DMS53 (cell line): Measurements from ENCODE around the gene SMIM12.

Source experiments
- DNase-seq: peaks from one replicate; lab custom pipeline; 2025; lab: John Stamatoyannopoulos, UW

SMIM12 gene, protein sequence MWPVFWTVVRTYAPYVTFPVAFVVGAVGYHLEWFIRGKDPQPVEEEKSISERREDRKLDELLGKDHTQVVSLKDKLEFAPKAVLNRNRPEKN

DNA sequence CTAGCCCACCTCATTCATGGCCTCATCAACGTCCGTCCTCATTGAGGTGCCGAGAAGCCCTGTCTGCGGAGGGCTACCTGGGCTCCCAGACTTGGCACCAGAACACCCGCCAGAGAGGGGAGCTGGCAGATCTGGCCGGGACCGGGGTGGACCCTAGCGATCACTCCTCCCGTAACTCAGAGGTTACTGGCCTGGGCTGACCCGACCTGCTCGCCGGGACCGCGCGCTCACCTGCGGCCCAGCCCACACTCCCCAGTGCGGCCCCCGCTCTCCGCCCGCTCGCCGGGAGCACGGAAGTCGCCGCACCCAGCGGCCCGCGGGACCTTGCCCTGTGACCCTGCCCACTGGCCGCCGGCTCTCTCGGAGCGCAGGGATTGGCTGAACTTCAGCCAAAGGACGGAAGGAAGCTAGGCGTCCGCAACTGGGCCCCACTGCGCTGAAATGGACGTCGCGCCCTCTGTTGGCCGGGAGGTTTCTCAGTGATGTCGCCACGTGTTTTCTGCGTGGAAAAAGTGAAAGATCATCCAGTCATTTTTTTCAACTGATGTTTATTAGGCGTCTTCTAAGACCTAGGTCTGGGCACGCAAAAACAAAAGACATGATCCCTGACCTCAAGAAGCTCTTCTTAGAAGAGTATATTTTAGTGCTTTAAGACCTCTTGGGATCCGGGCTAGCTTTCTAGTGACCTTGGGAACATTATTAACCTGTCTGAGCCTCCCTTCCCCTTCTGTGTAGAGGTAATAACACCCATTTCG is at the start of gene SMIM12:
SMIM12 (minus strand) TSS at position 304 of the 755 bp plus-strand sequence. CDS start 3,772 bp downstream, outside the sequence.
- peak; percentile 99 for DNase-seq

DNA sequence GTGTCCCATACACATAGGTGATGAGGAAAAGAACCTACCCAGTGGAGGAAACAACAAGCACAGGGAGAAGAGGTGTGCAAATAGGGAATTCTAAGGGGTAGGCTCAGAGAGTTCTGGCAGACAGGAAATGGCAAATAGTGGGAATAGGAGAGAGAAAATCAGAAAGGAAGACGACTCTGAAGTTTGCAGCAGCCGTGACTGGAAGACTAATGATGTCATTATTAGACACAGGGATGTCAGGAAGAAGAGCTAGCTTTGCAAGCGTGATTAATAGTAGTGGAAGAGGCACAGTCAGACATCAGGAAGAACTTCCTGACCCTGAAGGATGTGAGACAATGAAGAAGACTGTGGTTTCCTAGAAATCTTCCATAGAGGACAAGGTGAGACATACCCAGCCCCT is 48.8 kb upstream of the SMIM12 start:
- DNase-seq = no peak

DNA sequence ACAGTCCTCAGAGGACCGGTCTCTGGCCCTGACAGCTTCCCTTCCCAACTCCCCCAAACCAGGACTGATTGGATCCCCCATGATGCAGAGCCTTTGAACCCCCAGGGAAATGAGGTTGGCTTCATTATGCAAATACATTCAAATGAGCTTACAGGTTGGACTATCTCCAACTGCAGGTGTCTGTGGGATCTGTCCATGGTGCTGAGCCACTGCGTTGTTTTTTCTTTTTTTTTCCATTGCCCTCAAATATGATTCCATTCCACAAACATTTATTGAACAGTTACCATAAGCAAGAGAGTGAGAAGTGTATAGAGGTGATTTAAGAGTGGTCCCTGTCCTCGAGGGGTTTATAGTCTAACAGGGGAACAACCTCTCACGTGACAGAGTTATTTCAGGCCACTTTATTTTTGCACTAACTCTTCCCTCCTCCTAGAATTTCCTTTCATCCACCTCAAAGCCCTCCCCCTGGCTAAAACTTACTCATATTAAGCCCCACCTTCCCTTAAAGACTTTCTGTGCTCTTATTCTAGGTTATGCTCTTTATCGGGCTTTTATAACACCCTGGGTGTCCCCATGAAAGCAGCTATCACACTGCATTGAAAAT is 48.0 kb upstream of the SMIM12 start:
- peak; percentile 12 for DNase-seq

DNA sequence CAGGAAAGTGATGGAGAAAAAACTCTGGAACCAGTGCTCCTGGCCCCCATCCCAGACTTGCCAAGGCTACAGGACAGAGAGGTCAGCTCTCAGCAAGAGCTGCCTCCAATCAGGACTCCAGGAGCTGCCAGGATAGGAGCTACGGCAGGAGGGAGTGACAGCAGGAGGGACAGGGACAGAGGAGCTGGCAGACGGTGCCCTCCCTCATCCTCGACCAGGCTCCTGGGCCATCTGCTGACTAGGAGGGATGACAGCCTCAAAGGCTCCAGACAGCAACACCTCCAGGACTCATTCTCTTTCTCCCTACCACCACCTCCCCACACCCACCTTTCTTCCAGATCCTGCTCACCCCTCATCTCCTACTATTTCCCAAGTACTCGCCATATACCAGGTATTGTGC is 47.2 kb upstream of the SMIM12 start:
- no peak for DNase-seq

DNA sequence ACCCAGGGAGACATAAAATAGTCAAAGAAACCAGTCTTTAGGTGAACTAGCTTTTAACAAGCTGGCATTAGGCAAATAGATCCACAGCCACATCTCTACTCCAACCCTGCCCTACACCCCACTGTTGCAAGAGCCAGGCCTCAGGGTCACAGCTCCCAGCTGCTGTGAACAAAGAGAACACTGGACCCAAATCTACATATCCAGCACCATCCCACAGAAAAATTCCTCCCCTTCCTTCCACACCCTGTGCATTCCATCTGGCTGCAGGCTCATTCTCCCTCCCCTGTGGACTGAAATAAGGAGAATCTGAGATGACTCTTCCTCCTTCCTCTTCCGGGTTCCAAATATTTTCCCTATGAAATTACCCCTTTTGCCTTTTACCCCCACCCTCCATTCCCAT is 46.7 kb upstream of the SMIM12 start:
- no peak for DNase-seq

DNA sequence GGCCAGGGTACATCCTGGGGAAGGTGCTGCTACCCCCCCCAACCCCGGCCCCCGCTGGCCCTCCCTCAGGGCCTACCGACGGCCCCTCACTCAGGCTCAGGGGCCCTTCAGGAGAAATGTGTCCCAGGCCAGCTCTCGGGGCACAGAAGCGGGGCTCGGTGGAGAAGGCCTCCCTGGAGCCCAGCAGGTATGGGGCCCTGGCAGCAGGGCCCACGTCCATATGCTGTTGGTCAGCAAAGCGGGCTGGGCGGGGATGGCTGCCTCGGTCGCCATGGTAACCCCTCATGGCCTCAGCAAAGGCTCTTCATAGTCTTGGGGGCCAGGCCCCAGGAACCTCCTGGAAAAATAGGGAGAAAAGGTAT is 45.5 kb upstream of the SMIM12 start:
- no peak for DNase-seq

DNA sequence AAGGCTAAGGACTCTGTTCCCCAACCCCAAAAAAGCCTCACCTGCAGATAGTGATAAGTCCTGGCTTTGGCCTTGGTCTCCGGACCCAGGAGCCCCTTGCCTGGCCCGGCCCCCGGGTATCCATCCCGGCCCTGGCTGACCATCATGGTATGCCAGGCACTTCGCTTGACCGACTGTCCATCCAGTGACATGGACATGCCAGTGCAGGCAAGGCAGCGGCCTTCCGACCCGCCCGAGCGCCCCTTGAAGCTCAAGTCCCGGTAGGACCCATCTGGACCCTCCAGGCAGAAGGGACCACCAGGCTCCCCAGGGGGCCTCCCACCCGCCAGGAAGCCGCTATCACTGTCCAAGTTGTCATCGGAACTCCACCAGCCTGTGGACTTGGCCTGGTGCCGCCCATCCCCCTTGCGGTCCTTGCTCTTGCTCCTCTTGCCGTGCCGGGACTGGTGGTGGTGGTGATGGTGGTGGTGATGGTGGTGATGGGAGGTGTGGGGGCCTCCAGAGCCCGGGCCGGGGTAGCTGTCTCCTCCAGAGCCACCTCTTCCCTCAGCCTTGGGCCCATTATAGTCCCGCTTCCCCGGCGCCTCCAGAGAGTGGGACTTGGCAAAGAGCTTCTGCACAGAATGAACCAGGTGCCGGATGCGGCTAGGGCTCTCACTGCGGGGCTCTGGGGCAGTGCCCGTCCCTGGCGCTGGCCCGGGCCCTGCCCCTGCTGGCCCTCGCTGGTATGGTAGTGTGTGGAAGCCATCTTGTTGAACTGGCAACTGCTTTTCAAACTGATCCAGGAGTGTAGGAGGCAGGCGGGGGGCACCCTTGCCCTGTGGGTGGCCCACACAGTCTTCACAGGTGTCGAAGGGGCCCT is 44.9 kb upstream of the SMIM12 start:
- DNase-seq = no peak

DNA sequence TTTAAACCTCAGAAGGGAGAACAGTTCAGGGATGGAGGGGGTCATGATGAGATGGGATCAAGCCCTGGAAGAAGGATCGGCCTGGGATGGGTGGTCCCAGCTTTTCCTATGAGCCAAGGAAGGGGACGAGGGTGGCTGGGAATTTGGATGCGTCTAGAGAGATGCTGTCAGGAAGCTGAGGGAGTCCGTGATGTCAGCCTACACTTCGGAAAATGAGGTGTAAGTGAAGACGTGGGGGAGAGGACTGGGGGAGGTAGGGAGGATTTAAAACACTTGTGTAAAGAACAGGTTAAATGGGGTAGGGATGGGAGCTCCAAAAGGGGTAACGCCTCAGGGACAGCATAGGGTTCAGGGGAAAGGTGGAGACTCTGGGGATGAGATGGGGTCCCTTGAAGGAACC is 42.4 kb upstream of the SMIM12 start:
- no peak for DNase-seq

DNA sequence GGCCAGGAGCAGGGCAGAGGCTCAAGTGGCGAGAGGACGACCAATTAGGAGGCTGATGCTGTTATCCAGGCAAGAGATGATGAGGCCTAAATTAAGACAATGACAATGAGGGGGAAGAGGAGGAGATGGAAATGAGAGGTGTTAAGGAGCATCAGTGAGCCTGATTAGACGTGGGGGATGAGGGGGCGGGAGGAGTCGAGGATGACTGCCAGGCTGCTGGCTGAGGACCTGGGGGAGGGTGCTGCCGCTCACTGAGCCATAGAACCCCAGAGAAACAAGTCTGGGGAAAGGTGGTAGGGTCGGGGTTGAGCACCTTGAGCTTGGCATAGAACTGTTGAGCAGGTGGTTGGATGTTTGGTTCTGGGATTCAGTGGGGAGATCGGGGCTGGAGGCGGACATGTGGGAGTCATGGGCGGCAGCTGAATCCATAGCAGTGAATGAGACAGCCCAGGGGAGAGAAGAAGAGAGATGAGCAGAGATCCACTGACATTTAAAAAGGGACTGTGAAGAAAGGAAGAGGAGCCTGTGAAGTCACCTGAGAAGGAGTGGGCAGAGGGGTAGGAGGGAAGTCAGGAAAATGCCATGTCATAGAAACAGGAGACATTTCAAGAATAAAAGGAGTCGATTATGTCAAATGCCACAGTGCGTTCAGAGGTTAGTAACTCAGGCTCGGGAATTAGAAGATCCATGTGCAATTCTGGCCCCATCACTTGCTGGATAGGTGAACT is 41.4 kb upstream of the SMIM12 start:
- DNase-seq = no peak

DNA sequence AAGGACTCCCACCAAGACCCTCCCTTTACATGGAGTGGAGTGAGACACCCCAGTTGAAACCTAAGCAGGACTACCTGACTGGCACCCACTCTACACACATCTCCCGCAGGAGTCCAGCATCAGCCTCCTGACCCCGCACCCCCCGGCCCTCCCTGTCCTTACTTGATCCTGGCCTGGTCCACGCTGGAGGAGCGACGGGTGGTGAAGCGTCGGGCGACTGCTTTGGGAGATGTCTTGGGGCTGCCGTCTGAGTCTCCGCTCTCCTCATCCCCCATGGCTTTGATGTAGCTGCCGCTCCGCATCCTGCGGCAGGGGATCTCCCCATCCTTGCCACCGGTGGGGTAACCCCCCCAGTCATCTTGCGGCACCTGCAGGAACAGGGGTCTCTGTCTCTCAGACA is 40.4 kb upstream of the SMIM12 start:
- DNase-seq = no peak

DNA sequence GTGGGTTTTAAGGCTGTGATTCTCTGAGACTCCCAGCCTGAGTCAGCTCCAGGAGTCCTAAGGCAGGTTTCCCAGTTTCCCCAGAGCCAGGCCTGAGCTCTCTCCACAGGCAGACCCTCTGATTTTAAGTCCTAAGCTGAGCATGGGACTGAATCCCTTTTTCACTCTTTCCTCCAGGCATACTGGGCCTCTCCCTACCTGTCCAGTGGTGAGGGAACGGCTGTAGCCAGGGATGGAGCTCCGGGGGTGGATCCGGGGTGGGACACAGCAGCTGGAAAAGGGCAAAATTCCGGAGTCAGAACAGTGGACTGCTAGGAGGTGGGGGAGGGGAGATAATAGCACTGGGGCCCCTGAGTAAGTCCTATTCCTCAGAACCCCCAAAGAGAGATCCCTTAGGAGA is 39.9 kb upstream of the SMIM12 start:
- DNase-seq = no peak

DNA sequence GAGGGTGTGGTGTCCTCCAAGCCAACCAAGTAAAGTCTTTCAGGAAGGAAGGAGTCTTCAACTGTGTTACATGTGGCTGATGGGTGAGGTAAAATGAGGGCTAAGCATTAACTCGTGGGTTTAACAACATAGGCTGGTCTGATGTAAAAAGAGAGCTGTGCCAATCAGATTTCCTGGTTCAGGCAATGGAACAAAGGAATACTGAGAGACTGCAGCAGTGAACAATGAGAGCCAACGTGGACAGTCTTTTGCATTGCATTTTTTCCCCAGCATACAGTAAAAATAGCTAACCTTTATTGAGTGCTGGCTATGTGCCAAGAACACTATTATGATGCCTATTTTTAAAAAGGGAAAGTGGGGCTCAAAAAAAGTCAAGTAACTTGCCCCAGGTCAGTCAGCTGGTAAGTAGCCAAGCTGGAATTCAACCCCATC is 38.8 kb upstream of the SMIM12 start:
- DNase-seq = no peak

DNA sequence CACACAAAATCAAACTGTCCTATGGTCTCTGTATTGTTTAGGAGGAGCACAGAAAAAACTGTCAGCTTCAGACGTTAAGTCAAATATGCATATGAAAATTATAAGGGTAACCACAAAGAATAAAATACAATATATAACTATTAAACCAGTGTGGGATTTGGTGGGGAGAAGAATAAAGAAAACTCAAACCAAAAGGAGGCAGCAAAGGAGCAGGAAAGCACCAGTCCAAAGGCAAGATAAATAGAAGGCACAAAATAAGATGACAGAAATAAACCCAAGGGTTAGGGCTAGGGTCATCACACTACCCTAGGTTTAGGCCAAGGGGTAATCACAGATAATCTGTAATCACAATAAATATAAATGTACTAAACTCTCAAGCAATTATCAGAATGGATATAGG is 37.1 kb upstream of the SMIM12 start:
- no peak for DNase-seq

DNA sequence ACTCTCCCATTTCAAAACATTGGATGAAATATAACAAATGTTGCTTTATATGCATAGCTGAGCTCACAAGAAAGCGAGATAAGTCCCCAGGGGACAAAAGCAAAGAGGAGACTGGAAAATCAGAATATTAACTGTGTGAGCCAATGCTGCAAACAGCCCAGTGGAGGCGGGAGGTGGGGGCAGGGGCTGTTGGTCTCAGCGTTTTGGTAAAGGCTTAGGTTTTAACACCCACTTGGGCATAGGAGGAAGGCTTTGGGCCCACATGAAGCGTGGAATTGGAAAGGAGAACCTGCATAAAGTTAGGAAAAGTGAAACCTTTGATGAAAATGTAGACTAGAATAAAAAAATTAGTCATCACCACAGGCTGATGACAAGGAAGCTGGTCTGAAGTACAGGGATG is 30.2 kb upstream of the SMIM12 start:
- no peak for DNase-seq

DNA sequence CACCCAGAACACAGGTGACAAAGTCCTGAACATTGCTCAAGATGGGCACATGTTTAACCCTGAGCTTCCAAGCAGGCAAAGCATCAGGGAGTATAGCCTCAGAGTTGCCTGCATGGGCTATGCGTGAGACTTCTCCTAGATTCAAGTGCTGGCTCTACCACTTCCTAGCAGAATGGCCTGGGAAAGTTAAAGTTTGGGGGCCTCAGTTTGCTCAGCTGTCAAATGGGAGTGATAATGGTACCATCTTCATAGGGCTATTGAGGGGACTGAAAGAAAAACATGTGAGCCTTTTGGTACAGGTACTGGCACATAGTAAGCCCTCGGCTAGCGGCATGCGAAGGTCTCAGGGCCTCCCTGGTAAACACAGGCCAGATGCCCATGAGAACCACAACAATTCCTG is 28.0 kb upstream of the SMIM12 start:
- no peak for DNase-seq

DNA sequence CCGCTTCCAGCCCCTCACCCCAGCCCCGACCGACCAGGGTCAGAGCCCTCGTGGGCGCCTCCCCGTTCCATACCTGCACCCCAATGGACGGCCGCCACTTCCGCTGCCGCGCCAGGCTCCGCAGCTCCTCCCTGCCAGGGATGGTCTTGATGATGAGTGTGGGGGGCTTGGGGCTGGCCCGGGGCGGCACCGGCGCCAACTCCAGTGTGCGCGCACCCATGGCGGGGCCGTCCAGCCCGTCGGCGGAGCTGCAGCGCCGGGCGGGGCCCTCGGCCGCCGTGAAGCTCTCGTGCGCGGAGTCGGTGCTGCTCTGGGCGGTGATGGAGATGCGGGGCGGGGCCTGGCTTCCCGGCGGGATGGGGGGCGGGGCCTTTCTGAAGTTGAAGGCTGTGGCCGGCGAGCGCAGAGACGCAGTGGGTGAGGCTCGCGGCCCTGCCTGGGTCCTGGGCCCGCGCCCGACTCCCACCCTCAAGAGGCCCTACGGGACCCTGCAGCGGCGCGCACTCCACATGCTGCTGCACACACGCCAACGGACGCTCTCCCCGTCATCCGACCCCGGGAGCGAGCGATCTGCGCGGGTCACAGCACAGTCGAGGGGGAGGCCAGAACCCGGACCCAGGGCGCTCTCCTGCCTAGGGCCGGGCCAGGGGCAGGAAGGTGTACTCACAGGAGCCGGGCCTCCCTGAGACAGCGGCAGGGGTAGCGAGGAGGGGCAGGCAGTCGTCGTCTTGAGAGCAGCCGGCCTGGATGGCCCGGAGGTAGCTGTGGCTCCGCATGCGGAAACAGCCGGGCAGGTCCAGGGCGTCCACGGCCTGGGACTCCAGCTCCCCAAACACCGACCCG is 26.1 kb upstream of the SMIM12 start:
- peak; percentile 87 for DNase-seq

DNA sequence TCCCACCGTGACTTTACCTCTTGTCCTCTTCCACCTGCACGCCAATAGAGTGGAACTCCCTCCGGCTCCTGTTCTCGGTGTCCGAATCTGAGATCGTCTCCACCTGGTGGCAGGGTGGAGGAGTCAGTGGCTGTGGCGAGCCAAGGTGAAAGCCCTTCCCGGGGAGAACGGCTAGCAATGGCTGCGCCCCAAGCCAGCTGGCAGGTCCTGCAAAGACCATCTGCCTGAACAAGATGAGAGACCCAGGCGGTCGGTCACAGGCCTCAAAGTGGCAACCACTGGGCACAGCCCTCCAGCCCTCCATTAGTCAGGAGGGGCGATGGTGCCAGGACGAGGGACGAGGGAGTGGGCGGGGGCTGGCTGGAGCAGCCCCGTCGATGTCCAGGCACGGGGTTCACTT is 25.4 kb upstream of the SMIM12 start:
- peak; percentile 64 for DNase-seq

DNA sequence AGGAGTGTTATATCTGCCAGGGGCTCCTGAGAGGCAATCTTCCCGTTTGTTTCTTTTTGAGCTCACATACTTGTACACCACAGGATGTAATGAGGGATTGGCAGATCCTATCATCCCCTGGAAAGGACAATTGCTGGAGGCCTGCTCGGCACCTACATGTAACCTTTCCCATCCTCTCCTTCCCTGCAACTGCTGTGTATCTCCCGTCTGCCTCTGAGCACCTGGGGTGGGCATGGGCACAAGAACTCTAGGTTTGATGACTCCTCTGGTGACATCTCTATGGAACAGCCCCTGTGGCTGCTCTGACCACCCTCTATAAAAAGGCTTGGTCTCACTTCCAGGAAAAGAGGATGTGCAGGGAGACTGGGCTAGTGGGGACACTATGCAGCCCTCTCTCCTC is 25.0 kb upstream of the SMIM12 start:
- no peak for DNase-seq

DNA sequence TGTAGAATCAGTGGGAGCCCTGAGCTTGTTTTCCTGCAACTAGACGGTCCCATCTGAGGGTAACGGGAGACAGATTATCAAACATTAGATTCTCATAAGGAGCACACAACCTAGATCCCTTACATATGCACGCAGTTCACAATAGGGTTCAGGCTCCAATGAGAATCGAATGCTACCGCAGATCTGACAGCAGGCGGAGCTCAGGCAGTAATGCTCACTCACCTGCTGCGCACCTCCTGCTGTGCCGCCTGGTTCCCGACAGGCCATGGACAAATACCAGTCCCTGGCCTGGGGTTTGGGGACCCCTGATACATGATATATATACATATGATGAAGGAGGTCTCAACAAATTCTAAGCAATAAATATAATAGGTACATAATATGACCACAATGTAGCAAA is 19.7 kb upstream of the SMIM12 start:
- DNase-seq = peak; percentile 83

DNA sequence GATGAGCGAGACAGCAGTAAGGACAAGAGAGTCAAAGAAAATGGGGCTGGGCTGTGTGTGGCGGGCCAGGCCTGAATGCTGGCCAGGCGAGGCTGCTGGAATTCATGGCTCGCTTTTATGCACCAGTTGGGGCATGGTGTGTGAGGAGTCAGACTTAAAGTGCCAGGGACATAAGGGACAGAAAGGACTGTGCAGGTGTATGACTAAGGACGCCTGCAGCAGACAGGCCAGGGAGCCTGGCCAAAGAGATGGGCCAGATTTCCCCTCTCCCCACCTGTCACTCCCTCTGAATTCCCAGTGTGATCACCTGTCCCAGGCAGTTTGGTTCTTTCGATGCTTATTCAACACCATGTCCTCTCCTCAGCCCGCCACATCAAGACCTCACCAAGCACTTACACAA is 16.9 kb upstream of the SMIM12 start:
- DNase-seq = no peak

DNA sequence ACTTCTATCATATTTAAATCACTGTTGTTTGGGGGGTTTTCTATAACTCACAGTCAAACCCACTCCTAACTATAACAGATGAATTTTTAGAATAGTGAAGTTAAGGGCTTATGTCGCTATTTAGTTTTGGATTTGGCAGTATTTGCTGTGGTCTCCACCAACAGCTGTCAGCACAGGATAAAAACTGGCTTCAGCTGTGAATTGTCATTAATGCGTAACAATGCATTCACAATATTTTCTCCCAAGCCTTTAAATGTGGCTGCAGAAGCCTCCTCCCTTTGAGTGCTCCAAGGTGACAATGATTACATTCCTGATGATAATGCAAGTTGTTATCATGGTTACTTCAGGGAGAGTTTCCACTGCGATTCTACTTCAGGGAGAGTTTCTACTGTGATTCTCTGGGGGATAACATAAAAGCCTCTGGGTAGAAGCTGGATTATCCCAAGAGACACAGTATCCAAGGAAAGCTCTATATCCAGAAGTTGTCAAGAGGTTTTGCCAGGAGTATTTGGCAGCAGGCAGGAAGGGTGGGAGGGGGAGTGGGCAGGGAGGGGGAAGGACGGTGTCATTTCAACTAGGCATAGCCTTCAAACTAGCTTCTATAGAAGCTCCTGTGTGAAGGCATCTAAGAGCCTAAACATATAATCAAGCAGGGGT is 14.9 kb upstream of the SMIM12 start:
- DNase-seq = no peak
